Measurements from ENCODE around the gene NMT2. TPM values are rescaled to one million over a fixed set of nuclear protein-coding genes. Genes with fewer than 3 reads are reported as not detected.

The NMT2 gene
- total and polyA plus RNA-seq, 2 of the 4 experiments (the other 2 are of a cell fraction), result 18.7 to 41.0 TPM

GRCh38 chr10:15158448-15158847 is 10.0 kb downstream of the NMT2 start:
- no peak overlapping the region for H3K4me2 ChIP-seq (ENCODE audit: low read depth, low read length)
- no TSS peak for BruUV-seq (replicated peaks)
- TF ChIP-seq RCOR1 (IDR thresholded peaks at IDR 0.05; ENCODE audit: insufficient replicate concordance, low read length), result no peak
- TF ChIP-seq, protein P1, sequence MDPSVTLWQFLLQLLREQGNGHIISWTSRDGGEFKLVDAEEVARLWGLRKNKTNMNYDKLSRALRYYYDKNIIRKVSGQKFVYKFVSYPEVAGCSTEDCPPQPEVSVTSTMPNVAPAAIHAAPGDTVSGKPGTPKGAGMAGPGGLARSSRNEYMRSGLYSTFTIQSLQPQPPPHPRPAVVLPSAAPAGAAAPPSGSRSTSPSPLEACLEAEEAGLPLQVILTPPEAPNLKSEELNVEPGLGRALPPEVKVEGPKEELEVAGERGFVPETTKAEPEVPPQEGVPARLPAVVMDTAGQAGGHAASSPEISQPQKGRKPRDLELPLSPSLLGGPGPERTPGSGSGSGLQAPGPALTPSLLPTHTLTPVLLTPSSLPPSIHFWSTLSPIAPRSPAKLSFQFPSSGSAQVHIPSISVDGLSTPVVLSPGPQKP (IDR thresholded peaks at IDR 0.05; ENCODE audit: borderline replicate concordance, low read depth, low read length), result no peak
- TF ChIP-seq POLR2A (IDR thresholded peaks at IDR 0.05; ENCODE audit: low read depth, low read length), result no peak
- no peak for TF ChIP-seq SMC3 (IDR thresholded peaks at IDR 0.05; ENCODE audit: low read depth, low read length)
- TF ChIP-seq, protein P2, sequence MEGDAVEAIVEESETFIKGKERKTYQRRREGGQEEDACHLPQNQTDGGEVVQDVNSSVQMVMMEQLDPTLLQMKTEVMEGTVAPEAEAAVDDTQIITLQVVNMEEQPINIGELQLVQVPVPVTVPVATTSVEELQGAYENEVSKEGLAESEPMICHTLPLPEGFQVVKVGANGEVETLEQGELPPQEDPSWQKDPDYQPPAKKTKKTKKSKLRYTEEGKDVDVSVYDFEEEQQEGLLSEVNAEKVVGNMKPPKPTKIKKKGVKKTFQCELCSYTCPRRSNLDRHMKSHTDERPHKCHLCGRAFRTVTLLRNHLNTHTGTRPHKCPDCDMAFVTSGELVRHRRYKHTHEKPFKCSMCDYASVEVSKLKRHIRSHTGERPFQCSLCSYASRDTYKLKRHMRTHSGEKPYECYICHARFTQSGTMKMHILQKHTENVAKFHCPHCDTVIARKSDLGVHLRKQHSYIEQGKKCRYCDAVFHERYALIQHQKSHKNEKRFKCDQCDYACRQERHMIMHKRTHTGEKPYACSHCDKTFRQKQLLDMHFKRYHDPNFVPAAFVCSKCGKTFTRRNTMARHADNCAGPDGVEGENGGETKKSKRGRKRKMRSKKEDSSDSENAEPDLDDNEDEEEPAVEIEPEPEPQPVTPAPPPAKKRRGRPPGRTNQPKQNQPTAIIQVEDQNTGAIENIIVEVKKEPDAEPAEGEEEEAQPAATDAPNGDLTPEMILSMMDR (conservative IDR thresholded peaks at IDR 0.05; ENCODE audit: low read depth, low read length), result no peak
- no peak for TF ChIP-seq BHLHE40 (IDR thresholded peaks at IDR 0.05; ENCODE audit: low read depth, low read length)
- TF ChIP-seq, protein P3, sequence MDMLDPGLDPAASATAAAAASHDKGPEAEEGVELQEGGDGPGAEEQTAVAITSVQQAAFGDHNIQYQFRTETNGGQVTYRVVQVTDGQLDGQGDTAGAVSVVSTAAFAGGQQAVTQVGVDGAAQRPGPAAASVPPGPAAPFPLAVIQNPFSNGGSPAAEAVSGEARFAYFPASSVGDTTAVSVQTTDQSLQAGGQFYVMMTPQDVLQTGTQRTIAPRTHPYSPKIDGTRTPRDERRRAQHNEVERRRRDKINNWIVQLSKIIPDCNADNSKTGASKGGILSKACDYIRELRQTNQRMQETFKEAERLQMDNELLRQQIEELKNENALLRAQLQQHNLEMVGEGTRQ (IDR thresholded peaks at IDR 0.05; ENCODE audit: low read depth, low read length), result no peak
- no peak for TF ChIP-seq CEBPB (IDR thresholded peaks at IDR 0.05; ENCODE audit: low read depth, low read length)
- TF ChIP-seq RFX5 (IDR thresholded peaks at IDR 0.05; ENCODE audit: low read depth, low read length), result no peak
- TF ChIP-seq MXI1 (IDR thresholded peaks at IDR 0.05; ENCODE audit: borderline replicate concordance, low read depth, low read length), result no peak
- no peak overlapping the region for H3K4ac ChIP-seq (ENCODE audit: low read depth, low read length)
- H3K9me1 ChIP-seq (ENCODE audit: insufficient read depth, low read length), result peaks cover 4% of the 10 kb centered on the region; the same call in 1 of the 2 replicates
- H3K27ac ChIP-seq (ENCODE audit: insufficient read depth, low read length), result no peak overlapping the region
- H4K91ac ChIP-seq (ENCODE audit: insufficient read depth, low read depth, low read length), result no peak overlapping the region
- in situ Hi-C loops (cut with MboI; ENCODE audit: low sequenced_read_pairs), result no loop called here
- H3K23ac ChIP-seq (ENCODE audit: low read depth, low read length), result no peak overlapping the region
- no peak overlapping the region for H2BK20ac ChIP-seq (ENCODE audit: low read depth, low read length)
- peaks cover 15% of the 10 kb centered on the region; the same call in 1 of the 2 replicates for H4K20me1 ChIP-seq (ENCODE audit: insufficient read depth, low read length)
- H3K27me3 ChIP-seq (ENCODE audit: control insufficient read depth, insufficient read depth, low read length), result no peaks in the 10 kb centered on the region
- H2AK9ac ChIP-seq (replicated peaks; ENCODE audit: low read depth, low read length, poor library complexity), result no peak overlapping the region
- WGBS, 2 experiments (ENCODE audit: extremely low coverage in 2 of 2, insufficient read length in 1 of 2), result no CpG with 5 or more reads among the region's 2 CpGs
- no peak for DNase-seq
- H3K9ac ChIP-seq (ENCODE audit: low read depth, low read length), result no peak overlapping the region
- ChIA-PET CTCF (no interaction called here), POLR2A (ENCODE audit: unreplicated experiment) (no interaction called here)
- no peak overlapping the region for H2BK120ac ChIP-seq (ENCODE audit: low read depth, low read length)
- no peak overlapping the region for H4K5ac ChIP-seq (ENCODE audit: low read depth, low read length)
- H3K36me3 ChIP-seq (ENCODE audit: control insufficient read depth, insufficient read depth, low read length), result no peaks in the 10 kb centered on the region
- no peak overlapping the region for H3K56ac ChIP-seq (ENCODE audit: extremely low read depth, insufficient read depth, low read length)
- H3K9me3 ChIP-seq (ENCODE audit: control insufficient read depth, insufficient read depth, low read length), result no peaks in the 10 kb centered on the region
- no peak overlapping the region for H2AK5ac ChIP-seq (ENCODE audit: low read depth, low read length)
- H3K79me1 ChIP-seq (ENCODE audit: low read depth in 1 of 2, low read length in 2 of 2), result peaks cover 39 to 68% of the 10 kb centered on the region in 2 experiments
- H4K8ac ChIP-seq (ENCODE audit: low read depth in 2 of 2, low read length in 2 of 2), result no peak overlapping the region
- no peak overlapping the region for H3K14ac ChIP-seq (replicated peaks; ENCODE audit: low read depth, low read length)
- intact Hi-C loops (cut with micrococcal nuclease), result no loop called here
- dilution Hi-C loops (cut with HindIII; ENCODE audit: low sequenced_read_pairs, unreplicated experiment), result no loop called here
- H2BK15ac ChIP-seq (ENCODE audit: low read depth, low read length), result no peak overlapping the region
- H2AFZ ChIP-seq (replicated peaks; ENCODE audit: low read length, poor library complexity), result no peak overlapping the region
- H3K4me3 ChIP-seq (ENCODE audit: insufficient read depth, low read depth, low read length), result no peak overlapping the region
- H2BK5ac ChIP-seq (ENCODE audit: low read depth, low read length, poor library complexity, severe bottlenecking), result no peak overlapping the region
- H3K18ac ChIP-seq (ENCODE audit: low read depth, low read length), result no peak overlapping the region
- ATAC-seq (ENCODE audit: low read depth), result no peak
- H3K4me1 ChIP-seq (ENCODE audit: control insufficient read depth, insufficient read depth, low read length), result no peaks in the 10 kb centered on the region; the same call in 1 of the 2 replicates
